ENCODE measurements around the gene AFAP1L1. TPM values are rescaled to one million over a fixed set of nuclear protein-coding genes. Genes with fewer than 3 reads are reported as not detected.

The AFAP1L1 gene
- total and polyA plus RNA-seq, 2 of the 13 experiments (the other 11 are each of a cell fraction or from before 2014, with no cell fraction given) = 0.38 to 1.0 TPM

DNA sequence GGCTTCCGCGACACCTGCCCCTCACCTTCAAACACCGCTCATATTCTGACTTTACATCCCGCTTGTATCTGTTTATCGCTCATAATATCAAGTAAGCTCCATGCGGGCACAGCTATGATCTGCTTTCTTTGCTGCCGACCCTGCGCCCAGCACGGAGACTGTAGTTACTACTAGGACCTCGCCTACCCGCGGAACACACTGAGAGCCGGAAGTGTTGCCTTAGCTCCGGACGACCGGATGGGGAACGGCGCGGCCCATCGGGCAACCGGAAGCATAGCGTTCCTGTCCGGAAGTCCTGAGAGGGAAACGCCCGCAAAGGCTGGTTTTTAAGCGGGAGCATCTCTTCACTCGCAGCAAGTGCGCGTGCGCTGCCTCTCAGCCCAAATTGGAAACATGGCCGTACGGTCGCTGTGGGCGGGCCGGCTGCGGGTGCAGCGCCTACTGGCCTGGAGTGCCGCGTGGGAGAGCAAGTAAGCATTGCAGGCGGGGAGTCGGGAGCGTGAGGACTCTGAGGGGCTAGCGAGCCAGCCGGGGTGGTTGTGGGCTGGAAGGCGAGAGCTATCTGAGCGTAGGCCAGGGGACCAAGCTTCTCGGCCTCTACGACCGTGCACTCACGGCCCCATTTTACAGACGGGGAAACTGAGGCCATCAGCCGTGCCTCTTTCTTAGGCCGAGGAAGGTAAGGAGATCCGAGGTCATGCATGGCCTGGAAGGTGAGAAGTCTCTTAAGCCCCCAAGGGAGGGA lies 73.7 kb downstream of the AFAP1L1 start, which contains the start of gene GRPEL2 (continued):
- TF ChIP-seq MBD4 (IDR thresholded peaks at IDR 0.05; ENCODE audit: borderline replicate concordance, low read length) (no peak), ZNF17 (CRISPR knock-in tag; IDR thresholded peaks at IDR 0.05) (no peak), REL (CRISPR knock-in tag; conservative IDR thresholded peaks at IDR 0.05) (0 out of 2 replicates have a peak, but pooled peaks have one; percentile 80), ZXDC (CRISPR knock-in tag; IDR thresholded peaks at IDR 0.05) (no peak), CEBPZ (IDR thresholded peaks at IDR 0.05; ENCODE audit: low read length) (no peak), SETDB1 (CRISPR knock-in tag; IDR thresholded peaks at IDR 0.05; ENCODE audit: borderline replicate concordance) (no peak), ZNF615 (CRISPR knock-in tag; IDR thresholded peaks at IDR 0.05; ENCODE audit: borderline replicate concordance) (no peak), ZNF563 (CRISPR knock-in tag; IDR thresholded peaks at IDR 0.05) (peak; percentile 78), XBP1 (CRISPR knock-in tag; IDR thresholded peaks at IDR 0.05) (no peak), PLSCR1 (CRISPR knock-in tag; IDR thresholded peaks at IDR 0.05; ENCODE audit: borderline replicate concordance) (no peak), ERF (CRISPR knock-in tag; IDR thresholded peaks at IDR 0.05) (peak; percentile 90), MLX (CRISPR knock-in tag; IDR thresholded peaks at IDR 0.05) (no peak), KLF16 (CRISPR knock-in tag; IDR thresholded peaks at IDR 0.05) (peak in 1 of 2 experiments; percentile 85; a peak in 2 of 4 replicates), ZNF329 (CRISPR knock-in tag; IDR thresholded peaks at IDR 0.05; ENCODE audit: low read depth) (no peak), ZNF276 (CRISPR knock-in tag; IDR thresholded peaks at IDR 0.05; ENCODE audit: low read depth) (no peak), ZNF274 (CRISPR knock-in tag; IDR thresholded peaks at IDR 0.05) (peak; percentile 45; the same call in 1 of the 2 replicates), ZNF547 (CRISPR knock-in tag; IDR thresholded peaks at IDR 0.05) (peak; percentile 85)
- TF ChIP-seq, protein P1, sequence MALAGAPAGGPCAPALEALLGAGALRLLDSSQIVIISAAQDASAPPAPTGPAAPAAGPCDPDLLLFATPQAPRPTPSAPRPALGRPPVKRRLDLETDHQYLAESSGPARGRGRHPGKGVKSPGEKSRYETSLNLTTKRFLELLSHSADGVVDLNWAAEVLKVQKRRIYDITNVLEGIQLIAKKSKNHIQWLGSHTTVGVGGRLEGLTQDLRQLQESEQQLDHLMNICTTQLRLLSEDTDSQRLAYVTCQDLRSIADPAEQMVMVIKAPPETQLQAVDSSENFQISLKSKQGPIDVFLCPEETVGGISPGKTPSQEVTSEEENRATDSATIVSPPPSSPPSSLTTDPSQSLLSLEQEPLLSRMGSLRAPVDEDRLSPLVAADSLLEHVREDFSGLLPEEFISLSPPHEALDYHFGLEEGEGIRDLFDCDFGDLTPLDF (CRISPR knock-in tag; IDR thresholded peaks at IDR 0.05) = peak; percentile 90

Data from HepG2 (cell line).